B cell (primary cell): ENCODE measurements around the gene LMNB1. TPM values are rescaled to one million over a fixed set of nuclear protein-coding genes. Genes with fewer than 3 reads are reported as not detected.
A peak's percentile ranks its signal among the peaks of the same experiment; 100 is the strongest.

Experiments used
- ATAC-seq: fragments of 200-7000 bp; cut with Tn5 transposase; one replicate; pipeline ENCODE4 v1.10.0; 2021; ENCODE audit warnings: low read depth, mild to moderate bottlenecking, moderate number of reproducible peaks, moderate library complexity
- CTCF ChIA-PET: fragments of 350-600 bp; sonication (Branson Sonifier 250); formaldehyde crosslinking; loops from one replicate; lab custom pipeline; 2021; ENCODE audit warnings: antibody characterized with exemption, inconsistent platforms; lab: Charles Lee
- POLR2A ChIA-PET: fragments of 350-600 bp; sonication (Branson Sonifier 250); formaldehyde crosslinking; loops from one replicate; lab custom pipeline; 2021; ENCODE audit warnings: antibody characterized with exemption; lab: Charles Lee
- DNase-seq: peaks from one replicate; pipeline ENCODE4 v3.0.0; 2013
- H2AFZ ChIP-seq: 2 replicates; pipeline ENCODE4 v1.6.1; 2012; ENCODE audit warnings: mild to moderate bottlenecking, low read depth, low read length; ENCODE audit not compliant: insufficient read depth, poor library complexity, severe bottlenecking
- H3K27ac ChIP-seq, 2 donors: 1 replicate in 1 of 2; 2 replicates in 1 of 2; pipeline ENCODE4 v1.5.1; 2012 to 2013; ENCODE audit warnings: low read length in 2 of 2, mild to moderate bottlenecking in 2 of 2, moderate library complexity in 1 of 2
- H3K27me3 ChIP-seq, 4 experiments: fragments of 200-600 bp in 1 of 4; sonication (generic) in 1 of 4; replicated peaks in 1 of 4; 1 replicate in 2 of 4; 2 replicates in 2 of 4; pipeline versions ENCODE4 v1.6.1 to v1.7.0; 2013 to 2016; ENCODE audit warnings: low read length in 3 of 4, mild to moderate bottlenecking in 2 of 4, mixed read lengths in 1 of 4, moderate library complexity in 1 of 4; ENCODE audit not compliant: insufficient read depth in 4 of 4, control insufficient read depth in 3 of 4; ENCODE audit errors: control extremely low read depth in 1 of 4
- H3K36me3 ChIP-seq, 2 experiments: replicated peaks in 1 of 2; 1 replicate in 1 of 2; 2 replicates in 1 of 2; pipeline versions ENCODE4 v1.6.1 to v1.7.1; 2013; ENCODE audit warnings: low read length in 1 of 2; ENCODE audit not compliant: insufficient read depth in 2 of 2, control insufficient read depth in 1 of 2; ENCODE audit errors: control extremely low read depth in 1 of 2, extremely low read depth in 1 of 2
- H3K4me1 ChIP-seq, 2 donors: fragments of 200-600 bp in 1 of 2; sonication (generic) in 1 of 2; 1 replicate in 1 of 2; 2 replicates in 1 of 2; pipeline versions ENCODE4 v1.5.1 to v1.6.1; 2013 to 2017; ENCODE audit warnings: low read length in 2 of 2; ENCODE audit not compliant: control insufficient read depth in 2 of 2, insufficient read depth in 2 of 2
- H3K4me2 ChIP-seq: replicated peaks from 2 replicates; pipeline ENCODE3; 2012; ENCODE audit warnings: mild to moderate bottlenecking, low read depth, low read length; ENCODE audit not compliant: poor library complexity, severe bottlenecking
- H3K4me3 ChIP-seq, 5 experiments: fragments of 200-600 bp in 1 of 5; sonication (generic) in 1 of 5; 1 replicate in 3 of 5; 2 replicates in 2 of 5; pipeline versions ENCODE4 v1.5.1 to v1.7.0; 2011 to 2016; ENCODE audit warnings: low read length in 4 of 5, mild to moderate bottlenecking in 4 of 5, low read depth in 2 of 5, control low read depth in 1 of 5, moderate library complexity in 1 of 5; ENCODE audit not compliant: insufficient read depth in 1 of 5; ENCODE audit errors: control extremely low read depth in 1 of 5, extremely low read depth in 1 of 5
- H3K79me2 ChIP-seq: fragments of 200-600 bp; sonication (generic); one replicate; pipeline ENCODE4 v1.6.0; 2016; ENCODE audit warnings: low read length; ENCODE audit not compliant: control insufficient read depth, insufficient read depth
- H3K9ac ChIP-seq: fragments of 200-600 bp; sonication (generic); 2 replicates; pipeline ENCODE4 v1.6.1; 2017; ENCODE audit warnings: mild to moderate bottlenecking, low read length, moderate library complexity
- H3K9me3 ChIP-seq, 3 donors: one replicate each; pipeline versions ENCODE4 v1.6.1 to v1.7.1; 2013; ENCODE audit warnings: low read length in 2 of 3; ENCODE audit not compliant: control insufficient read depth in 2 of 3, insufficient read depth in 1 of 3; ENCODE audit errors: control extremely low read depth in 1 of 3
- H4K20me1 ChIP-seq: 2 replicates; pipeline ENCODE4 v1.6.0; 2012; ENCODE audit warnings: mild to moderate bottlenecking, low read length; ENCODE audit not compliant: insufficient read depth, control insufficient read depth, poor library complexity, severe bottlenecking
- H3K27ac Mint-ChIP-seq: one replicate; pipeline ENCODE4 v1.8.0; 2021; ENCODE audit warnings: mixed read lengths
- H3K27me3 Mint-ChIP-seq: one replicate; pipeline ENCODE4 v1.8.0; 2021; ENCODE audit warnings: mixed read lengths
- H3K4me1 Mint-ChIP-seq: one replicate; pipeline ENCODE4 v1.8.0; 2021; ENCODE audit warnings: mixed read lengths
- H3K4me3 Mint-ChIP-seq: one replicate; pipeline ENCODE4 v1.8.0; 2021; ENCODE audit warnings: mixed read lengths
- H3K9me3 Mint-ChIP-seq: one replicate; pipeline ENCODE4 v1.8.0; 2022; ENCODE audit warnings: mixed read lengths; ENCODE audit not compliant: insufficient read depth
- EZH2 ChIP-seq: IDR thresholded peaks from 2 replicates; pipeline ENCODE4 v1.6.1; 2012; ENCODE audit warnings: borderline replicate concordance, low read depth, mild to moderate bottlenecking, moderate library complexity, low read length; ENCODE audit not compliant: insufficient read depth, poor library complexity, severe bottlenecking
- WGBS: methylation state at CpG from one replicate; pipeline ENCODE4 v1.1.5; 2013; ENCODE audit warnings: missing lambda C conversion rate; ENCODE audit not compliant: insufficient coverage; 5-methylcytosine and 5-hydroxymethylcytosine counted together
- intact Hi-C: fragments of 100-400 bp; cut with micrococcal nuclease; formaldehyde crosslinking; loops from one replicate; pipeline ENCODE4 v1.10.0; 2022
- polyA minus RNA-seq: library from RNA; depleted of rRNA, polyadenylated mRNA; stranded (reverse); fragments of >200 nt; gene quantifications from 2 replicates; pipeline ENCODE4 v1.2.3, GENCODE V29; 2012
- polyA plus RNA-seq: library from polyadenylated mRNA; depleted of rRNA; stranded (reverse); fragments of >200 nt; gene quantifications from 2 replicates; pipeline ENCODE4 v1.2.3, GENCODE V29; 2012
- total RNA-seq, 2 donors: library from RNA; stranded (reverse); fragments of 120-200 nt in 1 of 2; gene quantifications; 1 replicate in 1 of 2; 2 replicates in 1 of 2; pipeline versions ENCODE4 v1.2.3 to v1.2.4, GENCODE V29; 2013 to 2022
- TF ChIP-seq, protein P1 (sequence below): fragments of 200-600 bp; IDR thresholded peaks from one replicate; pipeline ENCODE4 v1.8.0; 2022; ENCODE audit warnings: antibody characterized with exemption, mild to moderate bottlenecking

The LMNB1 gene, protein sequence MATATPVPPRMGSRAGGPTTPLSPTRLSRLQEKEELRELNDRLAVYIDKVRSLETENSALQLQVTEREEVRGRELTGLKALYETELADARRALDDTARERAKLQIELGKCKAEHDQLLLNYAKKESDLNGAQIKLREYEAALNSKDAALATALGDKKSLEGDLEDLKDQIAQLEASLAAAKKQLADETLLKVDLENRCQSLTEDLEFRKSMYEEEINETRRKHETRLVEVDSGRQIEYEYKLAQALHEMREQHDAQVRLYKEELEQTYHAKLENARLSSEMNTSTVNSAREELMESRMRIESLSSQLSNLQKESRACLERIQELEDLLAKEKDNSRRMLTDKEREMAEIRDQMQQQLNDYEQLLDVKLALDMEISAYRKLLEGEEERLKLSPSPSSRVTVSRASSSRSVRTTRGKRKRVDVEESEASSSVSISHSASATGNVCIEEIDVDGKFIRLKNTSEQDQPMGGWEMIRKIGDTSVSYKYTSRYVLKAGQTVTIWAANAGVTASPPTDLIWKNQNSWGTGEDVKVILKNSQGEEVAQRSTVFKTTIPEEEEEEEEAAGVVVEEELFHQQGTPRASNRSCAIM
- total RNA-seq, result 25.1 and 27.7 TPM in 2 replicates
- 25.7 TPM for total RNA-seq (2013)
- 10.5 and 14.8 TPM in 2 replicates for polyA plus RNA-seq
- 39.2 and 39.3 TPM in 2 replicates for polyA minus RNA-seq

DNA sequence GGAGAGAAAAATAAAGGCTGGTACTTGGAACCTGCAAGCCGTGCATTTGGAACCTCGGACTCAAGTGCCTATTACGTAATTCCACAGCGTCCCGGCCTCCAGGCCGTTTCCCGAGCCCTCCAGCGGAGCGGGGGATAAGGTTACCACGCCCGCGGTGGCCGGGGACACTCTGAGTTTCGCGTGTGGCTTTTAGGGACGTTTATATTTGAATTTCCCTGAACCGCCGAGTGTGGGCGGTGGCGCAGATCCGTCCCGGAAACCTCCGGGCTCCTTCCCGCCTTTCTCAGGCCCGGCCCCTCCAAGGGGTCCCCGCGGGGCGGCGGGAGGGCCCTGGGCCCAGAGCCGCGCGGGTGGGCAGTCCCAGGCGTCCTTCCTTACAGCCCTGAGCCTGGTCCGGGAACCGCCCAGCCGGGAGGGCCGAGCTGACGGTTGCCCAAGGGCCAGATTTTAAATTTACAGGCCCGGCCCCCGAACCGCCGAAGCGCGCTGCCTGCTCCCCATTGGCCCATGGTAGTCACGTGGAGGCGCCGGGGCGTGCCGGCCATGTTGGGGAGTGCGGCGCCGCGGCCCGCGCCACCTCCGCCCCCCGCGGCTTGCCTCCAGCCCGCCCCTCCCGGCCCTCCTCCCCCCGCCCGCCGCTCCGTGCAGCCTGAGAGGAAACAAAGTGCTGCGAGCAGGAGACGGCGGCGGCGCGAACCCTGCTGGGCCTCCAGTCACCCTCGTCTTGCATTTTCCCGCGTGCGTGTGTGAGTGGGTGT is at the start of gene LMNB1:
Gene LMNB1, plus strand, starts transcription at position 638 of the 758 bp plus-strand sequence. CDS start 373 bp downstream, outside the sequence.
- TF ChIP-seq, protein P1, sequence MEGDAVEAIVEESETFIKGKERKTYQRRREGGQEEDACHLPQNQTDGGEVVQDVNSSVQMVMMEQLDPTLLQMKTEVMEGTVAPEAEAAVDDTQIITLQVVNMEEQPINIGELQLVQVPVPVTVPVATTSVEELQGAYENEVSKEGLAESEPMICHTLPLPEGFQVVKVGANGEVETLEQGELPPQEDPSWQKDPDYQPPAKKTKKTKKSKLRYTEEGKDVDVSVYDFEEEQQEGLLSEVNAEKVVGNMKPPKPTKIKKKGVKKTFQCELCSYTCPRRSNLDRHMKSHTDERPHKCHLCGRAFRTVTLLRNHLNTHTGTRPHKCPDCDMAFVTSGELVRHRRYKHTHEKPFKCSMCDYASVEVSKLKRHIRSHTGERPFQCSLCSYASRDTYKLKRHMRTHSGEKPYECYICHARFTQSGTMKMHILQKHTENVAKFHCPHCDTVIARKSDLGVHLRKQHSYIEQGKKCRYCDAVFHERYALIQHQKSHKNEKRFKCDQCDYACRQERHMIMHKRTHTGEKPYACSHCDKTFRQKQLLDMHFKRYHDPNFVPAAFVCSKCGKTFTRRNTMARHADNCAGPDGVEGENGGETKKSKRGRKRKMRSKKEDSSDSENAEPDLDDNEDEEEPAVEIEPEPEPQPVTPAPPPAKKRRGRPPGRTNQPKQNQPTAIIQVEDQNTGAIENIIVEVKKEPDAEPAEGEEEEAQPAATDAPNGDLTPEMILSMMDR, result peak; percentile 6
- no peak for TF ChIP-seq EZH2
- peak within 1 kb of the TSS; percentile 92 for H3K4me3 Mint-ChIP-seq
- POLR2A ChIA-PET, result interaction anchor here (1.0 to 1.6 kb wide), 3 partner anchors 14 to 255 kb away, joined by 3 to 6 read pairs (median 5); no protein-coding TSS in a partner anchor
- Histone ChIP-seq H3K36me3 (no peaks in the 10 kb centered on the region), H3K27ac (peak within 1 kb of the TSS; percentile 93 to 97), H2AFZ (peak within 1 kb of the TSS; percentile 97), H3K9me3 (no peaks in the 10 kb centered on the region), H3K4me2 (peak within 1 kb of the TSS; percentile 85), H3K9ac (peak within 1 kb of the TSS; percentile 84), H3K79me2 (peaks cover 32% of the 10 kb centered on the region), H3K4me3 (peak within 1 kb of the TSS; percentile 74 to 96 (median 81)), H3K4me1 (peaks cover 19 to 32% of the 10 kb centered on the region in 2 donors), H3K27me3 (no peaks in the 10 kb centered on the region), H4K20me1 (peaks cover 4% of the 10 kb centered on the region)
- peak within 1 kb of the TSS; percentile 99 for H3K27ac Mint-ChIP-seq
- no peaks in the 10 kb centered on the region for H3K9me3 Mint-ChIP-seq
- CTCF ChIA-PET, result interaction anchor here (1.0 to 10.9 kb wide), 10 partner anchors 11 to 452 kb away, joined by 3 to 289 read pairs (median 12); no protein-coding TSS in a partner anchor
- intact Hi-C loops, result loop anchor here (1.0 to 5.0 kb wide), 5 partner anchors 14 to 1306 kb away; partner anchors contain the start of genes MARCHF3, PRRC1 and SLC12A2
- H3K4me1 Mint-ChIP-seq, result peaks cover 29% of the 10 kb centered on the region
- WGBS, result under 1% methylated on average over 66 of the region's 74 CpGs
- no peaks in the 10 kb centered on the region for H3K27me3 Mint-ChIP-seq
- ATAC-seq (peak; percentile 73), DNase-seq (peak; percentile 96)
